HepG2 (cell line): ENCODE data around the gene CACNA1I. TPM values are rescaled to one million over a fixed set of nuclear protein-coding genes. Genes with fewer than 3 reads are reported as not detected.

Source experiments
- HMGA1 ChIP-seq: sonication (generic); formaldehyde crosslinking; conservative IDR thresholded peaks from 2 replicates; pipeline ENCODE4 v1.4.0; 2020; ENCODE audit warnings: missing genetic modification reagents
- IRF1 ChIP-seq: sonication (generic); formaldehyde crosslinking; IDR thresholded peaks from 2 replicates; pipeline ENCODE4 v1.4.0; 2020; ENCODE audit warnings: low read depth, mild to moderate bottlenecking, missing genetic modification reagents
- KDM2A ChIP-seq: sonication (generic); formaldehyde crosslinking; IDR thresholded peaks from 2 replicates; pipeline ENCODE4 v1.4.0; 2020; ENCODE audit warnings: low read depth, missing genetic modification reagents, borderline replicate concordance
- KDM4B ChIP-seq: sonication (generic); formaldehyde crosslinking; IDR thresholded peaks from 2 replicates; pipeline ENCODE4 v1.4.0; 2020; ENCODE audit warnings: missing genetic modification reagents
- LBX2 ChIP-seq: sonication (generic); formaldehyde crosslinking; IDR thresholded peaks from 2 replicates; pipeline ENCODE4 v1.5.0; 2020; ENCODE audit warnings: missing genetic modification reagents, mild to moderate bottlenecking, borderline replicate concordance
- MAFK ChIP-seq, 2 experiments: IDR thresholded peaks in 1 of 2; conservative IDR thresholded peaks in 1 of 2; 2 replicates each; pipeline ENCODE4 v1.6.1; 2011; ENCODE audit warnings: improper control_type of control experiment in 2 of 2, low read length in 2 of 2
- MEIS1 ChIP-seq: sonication (generic); formaldehyde crosslinking; IDR thresholded peaks from 2 replicates; pipeline ENCODE4 v1.9.0; 2021; ENCODE audit warnings: mild to moderate bottlenecking, missing genetic modification reagents, moderate library complexity, borderline replicate concordance
- PHF20 ChIP-seq: sonication (generic); formaldehyde crosslinking; IDR thresholded peaks from 2 replicates; pipeline ENCODE4 v1.5.0; 2020; ENCODE audit warnings: mild to moderate bottlenecking, missing genetic modification reagents
- RXRA ChIP-seq: sonication (generic); formaldehyde crosslinking; IDR thresholded peaks from 2 replicates; pipeline ENCODE4 v1.5.1; 2020; ENCODE audit warnings: missing genetic modification reagents
- SSRP1 ChIP-seq: IDR thresholded peaks from 2 replicates; pipeline ENCODE4 v1.6.1; 2016; ENCODE audit warnings: control low read depth
- STAG1 ChIP-seq: sonication (generic); formaldehyde crosslinking; IDR thresholded peaks from 2 replicates; pipeline ENCODE4 v1.4.0; 2020; ENCODE audit warnings: missing genetic modification reagents
- TAF1 ChIP-seq: sonication (generic); formaldehyde crosslinking; IDR thresholded peaks from 2 replicates; pipeline ENCODE4 v1.4.0; 2020; ENCODE audit warnings: missing genetic modification reagents
- TBX2 ChIP-seq: sonication (generic); formaldehyde crosslinking; IDR thresholded peaks from 2 replicates; pipeline ENCODE4 v1.5.0; 2020; ENCODE audit warnings: missing genetic modification reagents, mild to moderate bottlenecking, borderline replicate concordance
- XBP1 ChIP-seq: sonication (generic); formaldehyde crosslinking; IDR thresholded peaks from 2 replicates; pipeline ENCODE4 v1.5.0; 2020; ENCODE audit warnings: missing genetic modification reagents
- ZFP37 ChIP-seq: sonication (generic); formaldehyde crosslinking; IDR thresholded peaks from 2 replicates; pipeline ENCODE4 v1.4.0; 2020; ENCODE audit warnings: missing genetic modification reagents, borderline replicate concordance
- ZNF180 ChIP-seq: sonication (generic); formaldehyde crosslinking; IDR thresholded peaks from 2 replicates; pipeline ENCODE4 v1.4.0; 2020; ENCODE audit warnings: low read depth, missing genetic modification reagents, borderline replicate concordance
- ZNF407 ChIP-seq: sonication (generic); formaldehyde crosslinking; IDR thresholded peaks from one replicate; pipeline ENCODE4 v1.5.1; 2020; ENCODE audit warnings: mild to moderate bottlenecking, missing genetic modification reagents; ENCODE audit errors: not compliant biosample characterization
- ZNF678 ChIP-seq: sonication (generic); formaldehyde crosslinking; IDR thresholded peaks from 2 replicates; pipeline ENCODE4 v1.4.0; 2020; ENCODE audit warnings: mild to moderate bottlenecking, missing genetic modification reagents
- ZNF777 ChIP-seq: sonication (generic); formaldehyde crosslinking; IDR thresholded peaks from 2 replicates; pipeline ENCODE4 v1.4.0; 2020; ENCODE audit warnings: missing genetic modification reagents
- ZNF780A ChIP-seq: sonication (generic); formaldehyde crosslinking; IDR thresholded peaks from 2 replicates; pipeline ENCODE4 v1.8.0; 2022; ENCODE audit warnings: mild to moderate bottlenecking, missing genetic modification reagents, moderate library complexity
- ZNF839 ChIP-seq: sonication (generic); formaldehyde crosslinking; IDR thresholded peaks from 2 replicates; pipeline ENCODE4 v1.4.0; 2020; ENCODE audit warnings: missing genetic modification reagents, mild to moderate bottlenecking, borderline replicate concordance
- polyA plus RNA-seq, 8 experiments: library from polyadenylated mRNA; depleted of rRNA in 3 of 8; stranded (reverse) in 7 of 8; unstranded in 1 of 8; fragments of >200 nt; fragmentation: Illumina TruSeq in 4 of 8; extraction: Trizol in 4 of 8; gene quantifications; 2 replicates each; pipeline versions ENCODE4 v1.2.1 to v1.2.3, GENCODE V29; 2011 to 2016; ENCODE audit warnings: low read depth in 4 of 8, missing spikeins in 1 of 8, mixed read lengths in 1 of 8; ENCODE audit not compliant: insufficient read depth in 1 of 8
- total RNA-seq, 5 experiments: library from RNA; depleted of rRNA; stranded (reverse); fragments of >200 nt; fragmentation: Illumina TruSeq; extraction: Trizol; gene quantifications; 2 replicates each; pipeline ENCODE4 v1.2.3, GENCODE V29; 2016; ENCODE audit warnings: low read depth in 1 of 5

CACNA1I gene
- total and polyA plus RNA-seq, 2 of the 13 experiments (the other 11 are each of a cell fraction or from before 2014, with no cell fraction given): not detected

- TF ChIP-seq IRF1 (CRISPR knock-in tag): no peak
- TF ChIP-seq MEIS1 (CRISPR knock-in tag): peak; percentile 53; the same call in 1 of the 2 replicates
- TF ChIP-seq ZNF678: peak; percentile 17; the same call in 1 of the 2 replicates
- peak; percentile 47; the same call in 1 of the 2 replicates for TF ChIP-seq ZNF777 (CRISPR knock-in tag)
- no peak for TF ChIP-seq HMGA1 (CRISPR knock-in tag)
- TF ChIP-seq SSRP1 (CRISPR knock-in tag): 0 out of 2 replicates have a peak, but pooled peaks have one; percentile 63
- no peak for TF ChIP-seq KDM4B (CRISPR knock-in tag)
- TF ChIP-seq TAF1 (CRISPR knock-in tag): no peak
- TF ChIP-seq TBX2 (CRISPR knock-in tag): peak; percentile 22; the same call in 1 of the 2 replicates
- TF ChIP-seq RXRA (CRISPR knock-in tag): 0 out of 2 replicates have a peak, but pooled peaks have one; percentile 30
- TF ChIP-seq LBX2 (CRISPR knock-in tag): peak; percentile 67
- no peak for TF ChIP-seq ZFP37 (CRISPR knock-in tag)
- 0 out of 2 replicates have a peak, but pooled peaks have one; percentile 28 for TF ChIP-seq PHF20 (CRISPR knock-in tag)
- TF ChIP-seq MAFK (conservative IDR thresholded peaks at IDR 0.05 in 1 of 2, IDR thresholded peaks at IDR 0.05 in 1 of 2; ENCODE audit: low read length in 2 of 2): no peak
- TF ChIP-seq ZNF180: no peak
- TF ChIP-seq XBP1 (CRISPR knock-in tag): no peak
- TF ChIP-seq ZNF780A (CRISPR knock-in tag): no peak
- TF ChIP-seq ZNF407 (CRISPR knock-in tag): no peak
- TF ChIP-seq KDM2A: peak; percentile 85
- peak; percentile 89 for TF ChIP-seq STAG1
- no peak for TF ChIP-seq ZNF839 (CRISPR knock-in tag)
These were observed 35.8 kb upstream of the CACNA1I start (continued) for GRCh38 chr22:39534591-39535356.
